ENCODE measurements around the gene SLC25A21. TPM values are rescaled to one million over a fixed set of nuclear protein-coding genes. Genes with fewer than 3 reads are reported as not detected.
A peak's percentile ranks its signal among the peaks of the same experiment; 100 is the strongest.

Gene SLC25A21
- polyA plus RNA-seq, 2 donors, result 0.53 to 0.74 TPM

- Histone ChIP-seq H3K4me3 (ENCODE audit: low read depth in 1 of 2, low read length in 2 of 2) (peak overlapping the region; percentile 84 to 95), H3K9me3 (ENCODE audit: control insufficient read depth in 2 of 2, insufficient read depth in 1 of 2, low read depth in 1 of 2, low read length in 1 of 2) (peaks cover 0 to 2% of the 10 kb centered on the region in 2 donors), H3K4me1 (ENCODE audit: control insufficient read depth in 2 of 2, insufficient read depth in 2 of 2, low read length in 1 of 2) (peaks cover 3 to 10% of the 10 kb centered on the region in 2 donors), H3K36me3 (ENCODE audit: control insufficient read depth in 2 of 2, insufficient read depth in 2 of 2, low read length in 1 of 2) (no peaks in the 10 kb centered on the region), H3K27me3 (ENCODE audit: control insufficient read depth in 1 of 2, insufficient read depth in 2 of 2, low read length in 2 of 2) (peaks cover 0 to 22% of the 10 kb centered on the region in 2 donors), H3K27ac (ENCODE audit: low read depth in 2 of 2, low read length in 1 of 2) (peak overlapping the region; percentile 85 to 91)
- WGBS, 2 donors, result 3 to 5% methylated on average over 47 to 48 of the region's 48 CpGs
Measured at GRCh38 chr14:36655963-36656686, 516.3 kb downstream of the SLC25A21 start.

GRCh38 chr14:36655571-36655962, 516.8 kb downstream of the SLC25A21 start:
- peaks cover 3 to 6% of the 10 kb centered on the region in 2 donors for H3K4me1 ChIP-seq (ENCODE audit: control insufficient read depth in 2 of 2, insufficient read depth in 2 of 2, low read length in 1 of 2)
- peaks cover 0 to 2% of the 10 kb centered on the region in 2 donors for H3K9me3 ChIP-seq (ENCODE audit: control insufficient read depth in 2 of 2, insufficient read depth in 1 of 2, low read depth in 1 of 2, low read length in 1 of 2)
- peak overlapping the region in 1 of 2 donors; percentile 70 for H3K27ac ChIP-seq (ENCODE audit: low read depth in 2 of 2, low read length in 1 of 2)
- peaks cover 0 to 22% of the 10 kb centered on the region in 2 donors for H3K27me3 ChIP-seq (ENCODE audit: control insufficient read depth in 1 of 2, insufficient read depth in 2 of 2, low read length in 2 of 2)
- WGBS, 2 donors, result 17 to 23% methylated on average over 11 of the region's 11 CpGs
- no peaks in the 10 kb centered on the region for H3K36me3 ChIP-seq (ENCODE audit: control insufficient read depth in 2 of 2, insufficient read depth in 2 of 2, low read length in 1 of 2)
- peak overlapping the region in 1 of 2 donors; percentile 95 for H3K4me3 ChIP-seq (ENCODE audit: low read depth in 1 of 2, low read length in 2 of 2)

- H3K4me1 ChIP-seq (ENCODE audit: control insufficient read depth in 2 of 2, insufficient read depth in 2 of 2, low read length in 1 of 2), result peaks cover 3 to 6% of the 10 kb centered on the region in 2 donors
- peaks cover 0 to 2% of the 10 kb centered on the region in 2 donors for H3K9me3 ChIP-seq (ENCODE audit: control insufficient read depth in 2 of 2, insufficient read depth in 1 of 2, low read depth in 1 of 2, low read length in 1 of 2)
- H3K27me3 ChIP-seq (ENCODE audit: control insufficient read depth in 1 of 2, insufficient read depth in 2 of 2, low read length in 2 of 2), result peaks cover 0 to 21% of the 10 kb centered on the region in 2 donors
- peak overlapping the region in 1 of 2 donors; percentile 95 for H3K4me3 ChIP-seq (ENCODE audit: low read depth in 1 of 2, low read length in 2 of 2)
- peak overlapping the region in 1 of 2 donors; percentile 38 for H3K27ac ChIP-seq (ENCODE audit: low read depth in 2 of 2, low read length in 1 of 2)
- 26 to 46% methylated on average over 34 of the region's 34 CpGs for WGBS, 2 donors
- no peaks in the 10 kb centered on the region for H3K36me3 ChIP-seq (ENCODE audit: control insufficient read depth in 2 of 2, insufficient read depth in 2 of 2, low read length in 1 of 2)
Measured at GRCh38 chr14:36654794-36655381, 517.5 kb downstream of the SLC25A21 start.

GRCh38 chr14:36653962-36654793, 518.2 kb downstream of the SLC25A21 start:
- Histone ChIP-seq H3K4me3 (ENCODE audit: low read depth in 1 of 2, low read length in 2 of 2) (no peak overlapping the region), H3K4me1 (ENCODE audit: control insufficient read depth in 2 of 2, insufficient read depth in 2 of 2, low read length in 1 of 2) (peaks cover 3 to 6% of the 10 kb centered on the region in 2 donors), H3K36me3 (ENCODE audit: control insufficient read depth in 2 of 2, insufficient read depth in 2 of 2, low read length in 1 of 2) (no peaks in the 10 kb centered on the region), H3K27me3 (ENCODE audit: control insufficient read depth in 1 of 2, insufficient read depth in 2 of 2, low read length in 2 of 2) (peaks cover 0 to 18% of the 10 kb centered on the region in 2 donors), H3K27ac (ENCODE audit: low read depth in 2 of 2, low read length in 1 of 2) (no peak overlapping the region), H3K9me3 (ENCODE audit: control insufficient read depth in 2 of 2, insufficient read depth in 1 of 2, low read depth in 1 of 2, low read length in 1 of 2) (peaks cover 0 to 2% of the 10 kb centered on the region in 2 donors)
- WGBS, 2 donors, result 38 to 43% methylated on average over 31 of the region's 31 CpGs

- Histone ChIP-seq H3K36me3 (ENCODE audit: control insufficient read depth in 2 of 2, insufficient read depth in 2 of 2, low read length in 1 of 2) (no peaks in the 10 kb centered on the region), H3K9me3 (ENCODE audit: control insufficient read depth in 2 of 2, insufficient read depth in 1 of 2, low read depth in 1 of 2, low read length in 1 of 2) (peaks cover 0 to 2% of the 10 kb centered on the region in 2 donors), H3K27me3 (ENCODE audit: control insufficient read depth in 1 of 2, insufficient read depth in 2 of 2, low read length in 2 of 2) (peaks cover 0 to 18% of the 10 kb centered on the region in 2 donors), H3K27ac (ENCODE audit: low read depth in 2 of 2, low read length in 1 of 2) (no peak overlapping the region), H3K4me3 (ENCODE audit: low read depth in 1 of 2, low read length in 2 of 2) (no peak overlapping the region), H3K4me1 (ENCODE audit: control insufficient read depth in 2 of 2, insufficient read depth in 2 of 2, low read length in 1 of 2) (peaks cover 3 to 6% of the 10 kb centered on the region in 2 donors)
- WGBS, 2 donors, result 44 to 65% methylated on average over 3 of the region's 3 CpGs
Measured at GRCh38 chr14:36653413-36653812, 519.0 kb downstream of the SLC25A21 start.

GRCh38 chr14:36652542-36653201, 519.7 kb downstream of the SLC25A21 start:
- H3K4me1 ChIP-seq (ENCODE audit: control insufficient read depth in 2 of 2, insufficient read depth in 2 of 2, low read length in 1 of 2), result peaks cover 3 to 6% of the 10 kb centered on the region in 2 donors
- peaks cover 0 to 2% of the 10 kb centered on the region in 2 donors for H3K9me3 ChIP-seq (ENCODE audit: control insufficient read depth in 2 of 2, insufficient read depth in 1 of 2, low read depth in 1 of 2, low read length in 1 of 2)
- peaks cover 0 to 18% of the 10 kb centered on the region in 2 donors for H3K27me3 ChIP-seq (ENCODE audit: control insufficient read depth in 1 of 2, insufficient read depth in 2 of 2, low read length in 2 of 2)
- H3K36me3 ChIP-seq (ENCODE audit: control insufficient read depth in 2 of 2, insufficient read depth in 2 of 2, low read length in 1 of 2), result no peaks in the 10 kb centered on the region
- H3K4me3 ChIP-seq (ENCODE audit: low read depth in 1 of 2, low read length in 2 of 2), result no peak overlapping the region
- H3K27ac ChIP-seq (ENCODE audit: low read depth in 2 of 2, low read length in 1 of 2), result no peak overlapping the region

- Histone ChIP-seq H3K27ac (ENCODE audit: low read depth in 2 of 2, low read length in 1 of 2) (no peak overlapping the region), H3K9me3 (ENCODE audit: control insufficient read depth in 2 of 2, insufficient read depth in 1 of 2, low read depth in 1 of 2, low read length in 1 of 2) (peaks cover 0 to 1% of the 10 kb centered on the region in 2 donors), H3K36me3 (ENCODE audit: control insufficient read depth in 2 of 2, insufficient read depth in 2 of 2, low read length in 1 of 2) (no peaks in the 10 kb centered on the region), H3K4me3 (ENCODE audit: low read depth in 1 of 2, low read length in 2 of 2) (no peak overlapping the region), H3K27me3 (ENCODE audit: control insufficient read depth in 1 of 2, insufficient read depth in 2 of 2, low read length in 2 of 2) (peaks cover 0 to 14% of the 10 kb centered on the region in 2 donors), H3K4me1 (ENCODE audit: control insufficient read depth in 2 of 2, insufficient read depth in 2 of 2, low read length in 1 of 2) (peaks cover 0 to 4% of the 10 kb centered on the region in 2 donors)
- 29 to 46% methylated on average over 4 of the region's 4 CpGs for WGBS, 2 donors
Measured at GRCh38 chr14:36649872-36650650, 522.3 kb downstream of the SLC25A21 start.

GRCh38 chr14:36647824-36648753, 524.3 kb downstream of the SLC25A21 start:
- H3K4me3 ChIP-seq (ENCODE audit: low read depth in 1 of 2, low read length in 2 of 2), result peak overlapping the region; percentile 62 to 66
- no peaks in the 10 kb centered on the region for H3K36me3 ChIP-seq (ENCODE audit: control insufficient read depth in 2 of 2, insufficient read depth in 2 of 2, low read length in 1 of 2)
- peaks cover 0 to 2% of the 10 kb centered on the region in 2 donors for H3K4me1 ChIP-seq (ENCODE audit: control insufficient read depth in 2 of 2, insufficient read depth in 2 of 2, low read length in 1 of 2)
- peak overlapping the region; percentile 76 to 95 for H3K27ac ChIP-seq (ENCODE audit: low read depth in 2 of 2, low read length in 1 of 2)
- whole genome bisulfite sequencing, 2 donors, result 2 to 4% methylated on average over 62 of the region's 62 CpGs
- no peaks in the 10 kb centered on the region for H3K9me3 ChIP-seq (ENCODE audit: control insufficient read depth in 2 of 2, insufficient read depth in 1 of 2, low read depth in 1 of 2, low read length in 1 of 2)
- H3K27me3 ChIP-seq (ENCODE audit: control insufficient read depth in 1 of 2, insufficient read depth in 2 of 2, low read length in 2 of 2), result peaks cover 0 to 3% of the 10 kb centered on the region in 2 donors

All from esophagus (tissue), 2 donors.